Measurements from ENCODE around the gene EIF4EBP2.

EIF4EBP2 gene, protein sequence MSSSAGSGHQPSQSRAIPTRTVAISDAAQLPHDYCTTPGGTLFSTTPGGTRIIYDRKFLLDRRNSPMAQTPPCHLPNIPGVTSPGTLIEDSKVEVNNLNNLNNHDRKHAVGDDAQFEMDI

DNA sequence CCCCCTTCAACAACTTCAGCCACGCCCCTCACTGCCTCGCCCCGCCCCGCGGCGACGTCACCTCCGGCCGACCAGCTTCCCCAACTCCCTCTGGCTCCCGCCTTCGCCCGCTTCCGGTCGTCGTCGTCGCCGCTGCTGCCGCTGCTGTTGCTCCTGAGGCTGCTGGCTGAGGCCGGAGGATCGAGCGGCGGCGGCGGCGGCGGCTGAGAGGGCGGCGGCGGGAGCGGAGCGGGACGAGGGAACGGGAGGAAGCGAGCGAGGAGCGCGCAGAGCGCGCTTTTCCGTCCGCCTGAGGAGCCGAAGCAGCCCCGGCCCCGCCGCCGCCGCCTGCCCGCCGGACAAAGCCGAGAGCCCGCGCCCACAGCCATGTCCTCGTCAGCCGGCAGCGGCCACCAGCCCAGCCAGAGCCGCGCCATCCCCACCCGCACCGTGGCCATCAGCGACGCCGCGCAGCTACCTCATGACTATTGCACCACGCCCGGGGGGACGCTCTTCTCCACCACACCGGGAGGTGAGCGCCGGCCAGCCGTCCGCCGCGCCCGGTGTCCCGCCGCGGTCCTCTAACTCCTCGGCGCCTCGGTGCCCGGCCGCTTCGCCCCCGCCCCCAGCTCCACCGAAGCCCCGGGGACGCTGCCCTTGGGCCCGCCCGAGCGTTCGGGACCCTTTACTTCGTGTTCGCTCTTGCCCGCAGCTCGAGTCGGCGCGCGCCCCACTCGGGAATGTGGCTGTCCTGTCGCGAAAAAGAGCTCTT is at the start of gene EIF4EBP2:
Gene EIF4EBP2 (plus strand): TSS at position 110 of the 751 bp plus-strand sequence. CDS start 257 bp downstream, at position 367.
- Mint-ChIP-seq H3K27ac (peak within 1 kb of the TSS; percentile 96 to 97), H3K4me1 (peaks cover 47% of the 10 kb centered on the region), H3K4me3 (peak within 1 kb of the TSS; percentile 96 to 100), H3K9me3 (no peaks in the 10 kb centered on the region), H3K27me3 (no peaks in the 10 kb centered on the region)
- ATAC-seq (peak; percentile 95), DNase-seq (peak; percentile 98 to 99)

DNA sequence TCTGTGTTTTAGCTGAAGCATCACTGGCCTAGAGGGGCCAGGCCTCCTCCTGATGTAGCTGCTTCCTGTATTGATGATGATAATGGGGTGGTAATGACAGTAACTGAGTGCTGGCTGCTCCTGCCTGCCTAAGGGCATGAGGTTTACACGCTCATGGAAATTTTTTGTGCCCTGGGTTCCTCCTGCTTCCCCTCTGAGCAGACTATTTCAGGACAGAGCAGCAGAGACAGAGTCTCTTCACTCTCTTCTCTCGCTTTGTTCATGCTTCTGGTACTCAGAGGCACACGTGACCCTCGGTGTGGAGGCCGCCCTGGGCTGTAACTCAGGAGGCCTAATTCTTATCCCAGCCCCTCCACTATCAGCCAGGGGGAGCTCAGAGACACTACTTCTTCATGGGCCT is 49.4 kb upstream of the EIF4EBP2 start:
- Mint-ChIP-seq H3K4me1 (peaks cover 33% of the 10 kb centered on the region), H3K9me3 (no peaks in the 10 kb centered on the region), H3K27me3 (no peaks in the 10 kb centered on the region), H3K27ac (peak overlapping the region; percentile 3 to 35), H3K4me3 (no peak overlapping the region)
- DNase-seq = no peak
- ATAC-seq = no peak

DNA sequence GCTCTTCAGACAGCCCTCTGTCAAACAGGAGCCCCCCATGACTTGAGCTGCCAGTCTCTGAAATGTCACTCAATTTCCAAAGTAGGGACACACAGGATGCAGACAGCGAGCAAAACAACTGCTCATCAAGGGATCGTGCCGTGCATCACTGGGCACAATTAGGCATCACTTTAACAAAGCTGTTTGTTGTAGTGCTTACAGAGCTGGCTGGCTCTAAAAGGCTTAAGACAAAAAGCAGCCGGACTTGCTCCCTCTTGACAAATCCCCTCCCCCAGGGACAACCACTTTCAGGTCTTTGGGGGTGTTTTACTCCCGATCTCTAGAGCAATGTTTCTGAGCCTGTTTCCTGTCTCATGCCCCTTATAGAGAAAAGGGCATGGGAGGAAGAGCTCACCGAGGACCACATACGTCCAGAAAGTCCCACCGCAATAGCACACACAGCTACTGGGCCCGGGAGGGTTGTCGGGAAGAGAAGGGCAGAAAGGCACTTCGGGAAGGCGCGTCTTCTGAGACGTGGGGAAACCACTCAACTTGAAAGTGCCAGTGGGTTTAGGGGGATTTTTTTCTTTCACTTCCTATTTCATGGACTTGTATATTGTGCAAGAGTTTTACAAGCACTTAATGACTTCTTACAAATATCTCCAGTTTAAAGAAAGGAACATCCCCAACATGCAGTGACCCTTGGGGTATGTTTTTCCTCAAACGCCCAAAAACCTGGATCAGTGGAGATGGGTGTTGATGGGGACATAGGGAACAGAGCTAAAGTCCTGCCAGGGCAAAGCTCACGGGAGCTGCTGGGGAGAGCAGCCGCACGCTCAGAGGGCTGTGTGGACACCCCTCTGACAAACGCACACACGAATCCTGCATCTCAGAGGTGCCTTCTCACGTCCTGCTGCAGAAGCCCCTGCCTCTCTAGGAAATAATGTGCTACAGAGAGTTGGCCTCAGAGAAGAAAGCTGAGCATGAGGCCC is 48.6 kb upstream of the EIF4EBP2 start:
- Mint-ChIP-seq H3K27ac (peak overlapping the region; percentile 84 to 94), H3K9me3 (no peaks in the 10 kb centered on the region), H3K4me3 (peak overlapping the region; percentile 79 to 80), H3K4me1 (peaks cover 33% of the 10 kb centered on the region), H3K27me3 (no peaks in the 10 kb centered on the region)
- DNase-seq (peak; percentile 21 to 51), ATAC-seq (peak; percentile 89)

DNA sequence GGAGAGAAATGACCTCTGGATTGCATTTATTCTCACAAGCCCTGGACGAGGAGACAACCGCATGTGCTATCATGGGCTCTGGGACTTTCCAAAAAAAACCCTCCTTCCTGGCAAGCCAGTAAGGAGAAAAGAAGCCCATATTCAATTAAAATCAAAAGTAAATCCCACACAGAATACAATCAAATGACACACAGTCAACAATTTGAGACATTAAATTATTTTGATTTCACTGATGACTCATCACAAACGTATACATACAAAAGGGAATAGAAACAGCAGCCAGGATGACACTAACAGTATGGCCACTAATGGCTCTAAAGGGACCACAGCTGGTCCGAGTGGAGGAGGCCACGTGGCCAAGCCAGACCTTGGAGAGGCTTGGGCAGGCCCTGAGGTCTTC is 46.4 kb upstream of the EIF4EBP2 start:
- ATAC-seq (no peak), DNase-seq (no peak)
- no peaks in the 10 kb centered on the region for H3K9me3 Mint-ChIP-seq
- peaks cover 32% of the 10 kb centered on the region for H3K4me1 Mint-ChIP-seq
- H3K27ac Mint-ChIP-seq = peak overlapping the region in 1 of 2 donors; percentile 42
- peak overlapping the region in 1 of 2 donors; percentile 42 for H3K4me3 Mint-ChIP-seq
- H3K27me3 Mint-ChIP-seq = no peaks in the 10 kb centered on the region

DNA sequence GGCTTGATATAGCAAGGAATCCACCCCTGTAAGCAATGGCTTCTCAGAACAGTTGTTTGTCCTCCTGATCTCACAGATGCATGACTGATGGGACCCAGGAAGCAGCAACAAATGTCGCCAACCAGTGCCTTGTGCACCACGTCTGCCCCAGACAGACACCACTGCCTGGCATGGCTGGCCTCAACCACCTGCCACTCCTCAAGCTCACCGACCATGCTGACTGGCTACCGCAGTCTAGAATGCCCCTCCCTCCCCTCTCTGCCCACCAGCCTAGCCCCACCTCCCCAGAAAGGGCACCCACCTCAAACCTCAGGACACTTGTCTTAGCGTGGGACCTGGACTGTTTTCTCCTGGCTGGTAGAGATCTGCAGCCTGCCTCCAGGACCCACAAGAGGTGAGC is 45.5 kb upstream of the EIF4EBP2 start:
- DNase-seq = no peak
- peaks cover 29% of the 10 kb centered on the region for H3K4me1 Mint-ChIP-seq
- H3K9me3 Mint-ChIP-seq = no peaks in the 10 kb centered on the region
- H3K4me3 Mint-ChIP-seq = no peak overlapping the region
- H3K27me3 Mint-ChIP-seq = no peaks in the 10 kb centered on the region
- ATAC-seq = no peak
- no peak overlapping the region for H3K27ac Mint-ChIP-seq

DNA sequence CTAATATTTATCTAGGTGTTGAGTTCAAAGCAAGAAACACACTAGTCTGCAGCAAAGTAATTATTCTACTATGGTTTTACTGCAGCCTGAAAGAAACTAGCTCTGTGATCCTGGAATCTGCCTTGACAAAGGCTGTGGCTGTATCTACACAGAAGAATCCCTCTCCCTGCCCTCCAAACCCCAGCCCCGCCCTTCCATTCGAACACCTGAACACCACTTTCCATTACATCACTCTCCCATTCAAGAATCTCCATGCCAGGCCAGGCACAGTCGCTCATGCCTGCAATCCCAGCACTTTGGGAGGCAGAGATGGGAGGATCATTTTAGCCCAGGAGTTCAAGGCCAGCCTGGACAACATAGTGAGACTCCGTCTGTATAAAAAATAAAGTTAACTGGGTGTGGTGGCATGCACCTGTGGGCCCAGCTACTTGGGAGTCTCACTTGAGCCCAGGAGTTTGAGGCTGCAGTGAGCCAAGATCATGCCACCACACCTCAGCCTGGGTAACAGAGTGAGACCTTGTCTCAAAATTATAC is 44.9 kb upstream of the EIF4EBP2 start:
- DNase-seq (no peak), ATAC-seq (no peak)
- no peak overlapping the region for H3K27ac Mint-ChIP-seq
- H3K27me3 Mint-ChIP-seq = no peaks in the 10 kb centered on the region
- H3K4me3 Mint-ChIP-seq = no peak overlapping the region
- peaks cover 35% of the 10 kb centered on the region for H3K4me1 Mint-ChIP-seq
- H3K9me3 Mint-ChIP-seq = no peaks in the 10 kb centered on the region

DNA sequence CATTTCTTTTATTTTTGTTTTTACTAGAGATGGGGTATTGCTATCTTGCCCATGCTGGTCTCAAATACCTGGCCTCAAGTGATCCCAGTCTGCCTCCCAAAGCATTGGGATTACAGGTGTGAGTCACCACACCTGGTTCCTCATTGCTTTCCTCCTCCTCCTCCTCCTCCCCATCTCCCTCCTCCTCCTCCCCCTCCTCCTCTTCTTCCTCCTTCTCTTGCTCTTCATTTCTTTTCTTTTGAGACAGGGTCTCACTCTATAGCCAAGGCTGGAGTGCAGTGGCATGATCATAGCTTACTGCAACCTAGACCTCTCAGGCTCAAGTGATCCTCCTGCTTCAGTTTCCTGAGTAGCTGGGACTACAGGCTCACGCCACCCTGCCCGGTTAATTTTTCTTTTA is 43.7 kb upstream of the EIF4EBP2 start:
- peaks cover 37% of the 10 kb centered on the region for H3K4me1 Mint-ChIP-seq
- H3K9me3 Mint-ChIP-seq = no peaks in the 10 kb centered on the region
- ATAC-seq (no peak), DNase-seq (no peak)
- H3K27me3 Mint-ChIP-seq = no peaks in the 10 kb centered on the region
- no peak overlapping the region for H3K27ac Mint-ChIP-seq
- H3K4me3 Mint-ChIP-seq = no peak overlapping the region

DNA sequence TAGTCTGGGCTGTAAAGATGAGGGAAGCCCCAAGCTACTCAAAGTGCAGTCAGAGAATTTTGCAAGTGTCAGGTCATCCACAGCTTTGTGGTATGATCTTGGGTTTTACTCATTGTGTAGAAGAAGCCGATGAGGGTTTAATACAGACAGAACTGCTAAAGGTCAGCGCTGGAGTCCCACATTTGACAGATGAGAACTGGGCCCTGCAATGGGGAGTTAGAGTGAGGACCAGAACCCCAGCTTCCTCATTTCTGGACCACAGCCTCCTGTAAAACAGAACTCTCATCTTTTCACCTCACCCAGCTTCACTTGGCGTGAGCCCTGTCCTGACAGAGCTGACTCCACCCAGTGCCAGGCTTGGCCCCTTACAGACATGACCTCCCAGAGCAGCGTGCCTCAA is 41.6 kb upstream of the EIF4EBP2 start:
- Mint-ChIP-seq H3K4me1 (peaks cover 25% of the 10 kb centered on the region), H3K9me3 (no peaks in the 10 kb centered on the region), H3K27me3 (no peaks in the 10 kb centered on the region), H3K27ac (no peak overlapping the region), H3K4me3 (no peak overlapping the region)
- no peak for ATAC-seq
- no peak for DNase-seq

DNA sequence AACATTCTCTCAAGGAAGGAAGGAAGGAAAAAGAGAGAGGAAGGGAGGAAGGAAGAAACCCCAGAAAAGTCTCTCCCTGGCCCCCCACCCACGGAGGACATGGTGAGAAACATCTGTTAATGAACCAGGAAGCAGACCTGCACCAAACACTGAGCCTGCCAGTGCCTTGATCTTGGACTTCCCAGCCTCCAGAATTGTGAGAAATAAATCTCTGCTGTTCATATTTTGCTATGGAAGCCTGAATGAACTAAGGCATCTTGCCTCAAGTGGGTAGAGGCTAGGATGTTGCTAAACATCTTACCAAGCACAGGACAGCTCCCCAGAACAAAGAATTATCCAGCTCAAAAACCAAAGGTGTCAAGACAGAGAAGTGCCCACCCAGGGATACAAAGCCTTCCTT is 40.7 kb upstream of the EIF4EBP2 start:
- Mint-ChIP-seq H3K27me3 (no peaks in the 10 kb centered on the region), H3K27ac (peak overlapping the region in 1 of 2 donors; percentile 20), H3K4me1 (peaks cover 18% of the 10 kb centered on the region), H3K4me3 (no peak overlapping the region), H3K9me3 (no peaks in the 10 kb centered on the region)
- no peak for ATAC-seq
- no peak for DNase-seq

DNA sequence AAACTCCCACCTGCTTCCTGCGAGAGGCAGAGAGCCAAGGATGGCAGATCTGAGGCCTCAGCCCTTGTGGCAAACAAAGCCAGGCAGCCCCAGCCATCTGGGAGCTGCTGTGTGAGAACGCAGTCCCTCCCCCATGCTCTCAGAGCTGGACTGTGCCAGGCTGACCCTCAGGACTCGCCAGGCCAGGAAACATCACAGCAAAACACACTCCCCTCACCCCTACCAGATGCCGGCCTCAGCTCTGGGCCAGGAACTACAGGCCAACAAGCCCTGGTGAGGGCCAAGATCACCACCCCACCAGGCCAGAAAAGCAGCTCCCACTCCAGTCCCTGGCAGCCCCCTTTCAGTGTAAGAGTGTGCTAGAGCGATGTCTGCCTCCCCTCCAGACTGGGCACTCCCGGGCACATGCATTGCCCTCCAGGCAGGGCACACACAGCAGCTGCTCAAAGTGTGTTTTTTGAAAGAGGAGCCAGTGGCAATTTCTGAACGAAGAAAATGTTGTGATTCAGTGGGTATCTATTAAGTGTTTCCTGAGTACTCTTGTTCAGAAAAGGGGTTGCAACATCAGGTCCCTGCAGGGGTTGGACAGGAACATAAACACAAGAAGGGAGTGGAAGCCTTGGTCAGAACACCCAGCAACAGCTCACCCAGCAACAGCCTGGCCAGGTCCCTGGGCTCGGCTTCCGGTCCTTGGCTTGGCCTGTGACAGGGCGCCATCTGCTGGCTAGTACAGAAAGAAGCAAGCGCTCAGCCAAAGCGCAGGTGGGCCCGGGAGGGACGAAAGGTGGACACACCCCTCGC is 39.8 kb upstream of the EIF4EBP2 start:
- DNase-seq = peak; percentile 83 to 88
- peak; percentile 98 for ATAC-seq

DNA sequence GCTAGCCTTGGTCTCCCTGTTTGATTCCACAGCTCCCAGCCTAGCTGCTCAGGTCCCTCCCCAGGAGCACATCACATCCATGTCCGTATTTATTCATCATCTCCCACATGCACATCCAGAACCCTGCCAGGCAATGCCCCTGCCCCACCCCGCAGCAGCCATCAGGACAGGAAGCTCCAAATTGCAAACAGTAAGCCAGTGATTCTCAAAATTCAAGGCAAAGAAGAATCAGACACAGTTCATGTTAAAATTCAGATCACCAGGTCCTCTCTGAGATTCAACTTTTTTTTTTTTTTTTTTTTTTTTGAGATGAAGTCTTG is 39.2 kb upstream of the EIF4EBP2 start:
- Mint-ChIP-seq H3K27ac (peak overlapping the region in 1 of 2 donors; percentile 6), H3K27me3 (no peaks in the 10 kb centered on the region), H3K4me3 (peak overlapping the region in 1 of 2 donors; percentile 21)

More for the DNA sequence above, 39.8 kb upstream of the EIF4EBP2 start:
- H3K4me3 Mint-ChIP-seq = peak overlapping the region in 1 of 2 donors; percentile 21
- H3K9me3 Mint-ChIP-seq = no peaks in the 10 kb centered on the region
- no peaks in the 10 kb centered on the region for H3K27me3 Mint-ChIP-seq
- peaks cover 18% of the 10 kb centered on the region for H3K4me1 Mint-ChIP-seq
- peak overlapping the region in 1 of 2 donors; percentile 65 for H3K27ac Mint-ChIP-seq

DNA sequence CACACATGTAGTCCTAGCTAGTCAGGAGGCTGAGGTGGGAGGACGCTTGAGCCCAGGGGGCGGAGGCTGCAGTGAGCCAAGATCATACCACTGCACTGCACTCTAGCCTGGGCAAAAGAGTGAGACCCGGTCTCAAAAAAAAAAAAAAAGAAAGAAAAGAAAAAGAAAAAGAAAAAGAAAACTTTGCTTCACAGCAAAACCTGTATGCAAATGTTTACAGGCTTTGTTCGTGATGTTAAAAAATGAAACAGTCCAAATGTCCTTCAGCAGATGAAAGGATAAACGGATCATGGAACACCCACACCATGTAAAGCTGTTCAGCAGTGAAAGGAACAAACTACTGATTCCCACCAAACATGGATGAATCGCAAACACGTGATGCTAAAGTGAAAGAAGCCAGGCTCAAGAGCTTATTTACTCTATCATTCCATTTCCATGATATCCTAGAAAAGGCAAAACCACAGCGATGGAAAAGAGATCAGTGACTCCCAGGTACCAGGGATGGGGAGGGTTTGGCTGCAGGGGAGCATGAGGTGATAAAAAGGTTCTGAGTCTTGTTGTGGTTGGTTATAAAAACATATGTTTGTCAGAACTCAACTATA is 36.6 kb upstream of the EIF4EBP2 start:
- Mint-ChIP-seq H3K27ac (no peak overlapping the region), H3K9me3 (no peaks in the 10 kb centered on the region), H3K4me3 (no peak overlapping the region), H3K27me3 (no peaks in the 10 kb centered on the region), H3K4me1 (peaks cover 18% of the 10 kb centered on the region)
- DNase-seq = no peak
- ATAC-seq = no peak

More for the DNA sequence above, 39.2 kb upstream of the EIF4EBP2 start:
- no peaks in the 10 kb centered on the region for H3K9me3 Mint-ChIP-seq
- ATAC-seq (no peak), DNase-seq (no peak)
- peaks cover 18% of the 10 kb centered on the region for H3K4me1 Mint-ChIP-seq

DNA sequence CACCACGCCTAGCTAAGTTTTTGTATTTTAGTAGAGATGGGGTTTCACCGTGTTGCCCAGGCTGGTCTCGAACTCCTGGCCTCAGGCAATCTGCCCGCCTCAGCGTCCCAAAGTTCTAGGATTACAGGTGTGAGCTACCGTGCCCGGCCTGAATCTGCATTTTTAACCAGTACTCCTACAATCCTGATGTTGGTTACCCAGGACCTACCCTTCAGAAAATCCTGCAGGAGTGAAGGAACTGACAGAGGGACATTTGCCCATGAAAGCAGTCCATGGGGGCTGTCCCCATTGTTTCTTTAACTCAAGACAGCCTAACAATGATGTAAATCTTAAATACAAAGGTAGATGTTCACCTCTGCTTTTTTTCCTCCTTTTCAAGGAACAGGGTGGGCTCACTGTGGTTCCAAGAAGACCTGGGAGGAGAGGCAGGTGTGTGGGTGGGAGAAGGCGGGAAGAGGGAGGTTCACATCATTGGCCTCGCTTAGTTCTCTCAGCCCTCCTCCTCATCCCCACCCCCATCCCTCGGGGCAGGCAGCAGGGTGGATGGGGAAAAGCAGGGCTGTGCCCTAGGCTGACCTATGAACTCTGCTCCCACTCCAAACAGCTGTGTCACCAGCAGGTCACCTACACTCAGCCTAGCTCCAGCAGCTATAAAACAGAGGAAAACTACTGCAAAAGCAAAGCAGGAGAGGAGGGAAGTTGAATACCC is 35.0 kb upstream of the EIF4EBP2 start:
- no peak overlapping the region for H3K27ac Mint-ChIP-seq
- no peaks in the 10 kb centered on the region for H3K9me3 Mint-ChIP-seq
- no peaks in the 10 kb centered on the region for H3K27me3 Mint-ChIP-seq
- ATAC-seq (no peak), DNase-seq (no peak)
- H3K4me1 Mint-ChIP-seq = peaks cover 11% of the 10 kb centered on the region
- H3K4me3 Mint-ChIP-seq = no peak overlapping the region

DNA sequence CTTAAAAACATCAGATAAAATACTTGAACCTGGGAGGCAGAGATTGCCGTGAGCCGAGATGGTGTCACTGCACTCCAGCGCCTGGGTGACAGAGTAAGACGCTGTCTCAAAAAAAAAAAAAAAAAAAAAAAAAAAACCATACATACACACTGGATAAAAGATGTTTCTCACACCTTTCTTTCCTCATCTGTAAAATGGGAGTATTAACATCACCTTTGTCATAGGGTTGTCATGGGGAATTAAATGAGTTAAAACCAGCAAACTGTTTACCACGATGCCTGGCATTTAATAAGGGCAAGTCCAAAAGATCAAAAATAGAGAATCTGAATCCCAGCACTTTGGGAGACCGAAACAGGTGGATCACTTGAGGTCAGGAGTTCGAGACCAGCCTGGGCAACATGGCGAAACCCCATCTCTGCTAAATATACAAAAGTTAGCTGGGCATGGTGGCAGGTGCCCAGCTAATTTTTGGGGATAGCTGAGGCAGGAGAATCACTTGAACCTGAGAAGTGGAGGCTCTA is 34.4 kb upstream of the EIF4EBP2 start:
- no peak for DNase-seq
- Mint-ChIP-seq H3K4me3 (no peak overlapping the region), H3K27ac (peak overlapping the region in 1 of 2 donors; percentile 25), H3K4me1 (peaks cover 5% of the 10 kb centered on the region), H3K27me3 (no peaks in the 10 kb centered on the region), H3K9me3 (no peaks in the 10 kb centered on the region)
- no peak for ATAC-seq

Data from stimulated activated naive CD8-positive, alpha-beta T cell treated with anti-CD3 and anti-CD28 coated beads, Interleukin-15, amount 100 ng/mL, for 72 hours (primary cell).